ENCODE measurements around the gene FTO. TPM values are rescaled to one million over a fixed set of nuclear protein-coding genes. Genes with fewer than 3 reads are reported as not detected.

The FTO gene
- total RNA-seq, 4 donors from 2014 or later, result 64.4 to 116 (median 71.3) TPM

DNA sequence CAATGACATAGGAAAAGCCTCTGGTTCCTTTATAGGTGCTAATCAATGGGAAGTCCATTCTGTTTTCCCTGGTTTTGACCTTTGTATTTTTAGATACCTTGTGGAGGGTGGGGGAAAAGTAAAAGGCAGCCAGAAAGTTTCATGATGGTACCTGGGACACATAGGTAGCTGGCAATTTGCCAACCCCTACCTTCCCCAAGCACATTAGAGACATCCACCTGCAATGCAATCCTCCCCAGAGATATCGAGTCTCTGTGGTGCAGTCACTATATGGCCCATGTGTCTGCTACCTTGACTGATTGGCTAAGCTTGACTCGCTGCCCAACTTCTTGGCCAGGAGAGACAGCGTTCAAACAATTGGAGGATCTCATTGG lies 496.2 kb downstream of the FTO start:
- Histone ChIP-seq H3K9me3 (no peaks in the 10 kb centered on the region), H3K27ac (no peak overlapping the region), H3K4me1 (no peaks in the 10 kb centered on the region), H3K36me3 (no peaks in the 10 kb centered on the region), H3K4me3 (no peak overlapping the region), H3K27me3 (no peaks in the 10 kb centered on the region)
- TF ChIP-seq POLR2A (IDR thresholded peaks at IDR 0.05) (no peak), EP300 (IDR thresholded peaks at IDR 0.05) (no peak), POLR2AphosphoS5 (IDR thresholded peaks at IDR 0.05) (no peak)
- TF ChIP-seq, protein P1, sequence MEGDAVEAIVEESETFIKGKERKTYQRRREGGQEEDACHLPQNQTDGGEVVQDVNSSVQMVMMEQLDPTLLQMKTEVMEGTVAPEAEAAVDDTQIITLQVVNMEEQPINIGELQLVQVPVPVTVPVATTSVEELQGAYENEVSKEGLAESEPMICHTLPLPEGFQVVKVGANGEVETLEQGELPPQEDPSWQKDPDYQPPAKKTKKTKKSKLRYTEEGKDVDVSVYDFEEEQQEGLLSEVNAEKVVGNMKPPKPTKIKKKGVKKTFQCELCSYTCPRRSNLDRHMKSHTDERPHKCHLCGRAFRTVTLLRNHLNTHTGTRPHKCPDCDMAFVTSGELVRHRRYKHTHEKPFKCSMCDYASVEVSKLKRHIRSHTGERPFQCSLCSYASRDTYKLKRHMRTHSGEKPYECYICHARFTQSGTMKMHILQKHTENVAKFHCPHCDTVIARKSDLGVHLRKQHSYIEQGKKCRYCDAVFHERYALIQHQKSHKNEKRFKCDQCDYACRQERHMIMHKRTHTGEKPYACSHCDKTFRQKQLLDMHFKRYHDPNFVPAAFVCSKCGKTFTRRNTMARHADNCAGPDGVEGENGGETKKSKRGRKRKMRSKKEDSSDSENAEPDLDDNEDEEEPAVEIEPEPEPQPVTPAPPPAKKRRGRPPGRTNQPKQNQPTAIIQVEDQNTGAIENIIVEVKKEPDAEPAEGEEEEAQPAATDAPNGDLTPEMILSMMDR (IDR thresholded peaks at IDR 0.05), result no peak
- DNase-seq (ENCODE audit: low spot score in 2 of 2), result no peak
- 89% methylated on average over 3 of the region's 3 CpGs for WGBS

- Histone ChIP-seq H3K27me3 (no peaks in the 10 kb centered on the region), H3K4me1 (no peaks in the 10 kb centered on the region), H3K4me3 (no peak overlapping the region), H3K27ac (no peak overlapping the region), H3K36me3 (no peaks in the 10 kb centered on the region), H3K9me3 (no peaks in the 10 kb centered on the region)
- WGBS, result 82% methylated on average over 1 of the region's 1 CpG
- no peak for DNase-seq (ENCODE audit: low spot score in 2 of 2)
- TF ChIP-seq POLR2AphosphoS5 (IDR thresholded peaks at IDR 0.05), result no peak
- no peak for TF ChIP-seq POLR2A (IDR thresholded peaks at IDR 0.05)
- TF ChIP-seq, protein P1 (IDR thresholded peaks at IDR 0.05), result no peak
- TF ChIP-seq EP300 (IDR thresholded peaks at IDR 0.05), result no peak
Measured at GRCh38 chr16:54200720-54201119, 496.8 kb downstream of the FTO start.

DNA sequence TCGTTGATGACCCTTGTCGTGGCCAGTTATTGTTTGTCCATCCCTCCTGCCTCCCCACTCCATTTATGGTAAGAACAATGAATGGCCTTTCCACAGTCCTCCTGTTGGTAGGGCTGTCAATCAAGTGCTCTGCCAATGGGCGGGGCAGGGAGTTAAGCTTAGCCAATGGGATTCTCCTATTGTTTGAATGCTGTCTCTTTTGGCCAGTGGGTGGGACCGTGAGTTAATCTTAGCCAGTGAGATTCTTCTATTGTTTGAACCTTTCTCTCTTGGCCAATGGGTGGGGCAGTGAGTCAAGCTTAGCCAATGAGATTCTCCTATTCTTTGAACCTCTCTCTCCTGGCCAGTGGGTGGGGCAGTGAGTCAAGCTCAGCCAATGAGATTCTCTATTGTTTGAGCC lies 497.2 kb downstream of the FTO start:
- H3K4me1 ChIP-seq, result no peaks in the 10 kb centered on the region
- no peak for DNase-seq (ENCODE audit: low spot score in 2 of 2)
- TF ChIP-seq POLR2AphosphoS5 (IDR thresholded peaks at IDR 0.05) (no peak), EP300 (IDR thresholded peaks at IDR 0.05) (no peak), POLR2A (IDR thresholded peaks at IDR 0.05) (no peak)
- TF ChIP-seq, protein P1 (IDR thresholded peaks at IDR 0.05), result no peak
- no peaks in the 10 kb centered on the region for H3K36me3 ChIP-seq
- no peak overlapping the region for H3K27ac ChIP-seq
- H3K27me3 ChIP-seq, result no peaks in the 10 kb centered on the region
- H3K9me3 ChIP-seq, result no peaks in the 10 kb centered on the region
- WGBS, result 96% methylated on average over 4 of the region's 4 CpGs
- H3K4me3 ChIP-seq, result no peak overlapping the region

Other genes starting within 250 kb of the FTO start
- 10 to 100 TPM; 30.2 to 55.5 (median 36.6) TPM for gene AKTIP, start 200.9 kb upstream of the FTO start, total RNA-seq
- 1 to 10 TPM; 2.4 to 7.2 (median 3.8) TPM for gene RPGRIP1L, start 297 bp upstream of the FTO start, total RNA-seq